H1 (cell line): ENCODE data around the gene ANKFY1. TPM values are rescaled to one million over a fixed set of nuclear protein-coding genes. Genes with fewer than 3 reads are reported as not detected.

Experiments used
- BACH1 ChIP-seq: IDR thresholded peaks from 2 replicates; pipeline ENCODE4 v1.6.1; 2012; ENCODE audit warnings: low read length, improper control_type of control experiment
- EGR1 ChIP-seq: IDR thresholded peaks from 2 replicates; pipeline ENCODE4 v1.6.1; 2011; ENCODE audit warnings: low read depth, low read length, borderline replicate concordance
- EZH2 ChIP-seq: fragments of 200-600 bp; sonication (generic); IDR thresholded peaks from 2 replicates; pipeline ENCODE4 v1.7.1; 2012; ENCODE audit warnings: low read depth, mild to moderate bottlenecking, moderate library complexity, low read length, inconsistent platforms; ENCODE audit not compliant: severe bottlenecking
- JUND ChIP-seq: IDR thresholded peaks from 2 replicates; pipeline ENCODE4 v1.6.1; 2011; ENCODE audit warnings: mild to moderate bottlenecking, improper control_type of control experiment, low read length
- NANOG ChIP-seq: IDR thresholded peaks from 2 replicates; pipeline ENCODE4 v1.6.1; 2011; ENCODE audit warnings: low read length, low read depth, mild to moderate bottlenecking, inconsistent platforms; ENCODE audit not compliant: insufficient read depth, poor library complexity, severe bottlenecking
- SAP30 ChIP-seq: fragments of 300-600 bp; sonication (generic); IDR thresholded peaks from 2 replicates; pipeline ENCODE4 v1.7.1; 2012; ENCODE audit warnings: low read length, moderate library complexity, mild to moderate bottlenecking, inconsistent platforms; ENCODE audit not compliant: insufficient read depth, insufficient replicate concordance
- TAF1 ChIP-seq: IDR thresholded peaks from 2 replicates; pipeline ENCODE4 v1.6.1; 2011; ENCODE audit warnings: mild to moderate bottlenecking, low read depth, low read length
- polyA plus RNA-seq, 7 experiments: library from polyadenylated mRNA; depleted of rRNA in 3 of 7; stranded (reverse) in 5 of 7; unstranded in 2 of 7; fragments of >200 nt in 5 of 7; fragments of 200-250 nt in 2 of 7; gene quantifications; 1 replicate in 5 of 7; 2 replicates in 1 of 7; 4 replicates in 1 of 7; pipeline versions ENCODE4 v1.2.1 to v1.2.3, GENCODE V29; 2011 to 2013; ENCODE audit warnings: missing spikeins in 2 of 7, mixed read lengths in 2 of 7
- total RNA-seq: library from RNA; stranded (reverse); fragmentation: NEBNext Ultra II Directional; extraction: Animal tissue kit (Norgen Biotek cat#: 25700); gene quantifications from 2 replicates; pipeline ENCODE4 v1.2.1, GENCODE V29; 2021
- TF ChIP-seq, protein P1 (sequence below): fragments of 300-600 bp; sonication (generic); IDR thresholded peaks from 2 replicates; pipeline ENCODE4 v1.7.1; 2012; ENCODE audit warnings: low read length, moderate library complexity, mild to moderate bottlenecking, inconsistent platforms; ENCODE audit not compliant: insufficient replicate concordance

The ANKFY1 gene
- total and polyA plus RNA-seq, 2 of the 8 experiments (the other 6 are each of a cell fraction or from before 2014, with no cell fraction given): 28.3 to 45.3 TPM

GRCh38 chr17:4130715-4131114 is 133.1 kb downstream of the ANKFY1 start (continued):
- TF ChIP-seq, protein P1, sequence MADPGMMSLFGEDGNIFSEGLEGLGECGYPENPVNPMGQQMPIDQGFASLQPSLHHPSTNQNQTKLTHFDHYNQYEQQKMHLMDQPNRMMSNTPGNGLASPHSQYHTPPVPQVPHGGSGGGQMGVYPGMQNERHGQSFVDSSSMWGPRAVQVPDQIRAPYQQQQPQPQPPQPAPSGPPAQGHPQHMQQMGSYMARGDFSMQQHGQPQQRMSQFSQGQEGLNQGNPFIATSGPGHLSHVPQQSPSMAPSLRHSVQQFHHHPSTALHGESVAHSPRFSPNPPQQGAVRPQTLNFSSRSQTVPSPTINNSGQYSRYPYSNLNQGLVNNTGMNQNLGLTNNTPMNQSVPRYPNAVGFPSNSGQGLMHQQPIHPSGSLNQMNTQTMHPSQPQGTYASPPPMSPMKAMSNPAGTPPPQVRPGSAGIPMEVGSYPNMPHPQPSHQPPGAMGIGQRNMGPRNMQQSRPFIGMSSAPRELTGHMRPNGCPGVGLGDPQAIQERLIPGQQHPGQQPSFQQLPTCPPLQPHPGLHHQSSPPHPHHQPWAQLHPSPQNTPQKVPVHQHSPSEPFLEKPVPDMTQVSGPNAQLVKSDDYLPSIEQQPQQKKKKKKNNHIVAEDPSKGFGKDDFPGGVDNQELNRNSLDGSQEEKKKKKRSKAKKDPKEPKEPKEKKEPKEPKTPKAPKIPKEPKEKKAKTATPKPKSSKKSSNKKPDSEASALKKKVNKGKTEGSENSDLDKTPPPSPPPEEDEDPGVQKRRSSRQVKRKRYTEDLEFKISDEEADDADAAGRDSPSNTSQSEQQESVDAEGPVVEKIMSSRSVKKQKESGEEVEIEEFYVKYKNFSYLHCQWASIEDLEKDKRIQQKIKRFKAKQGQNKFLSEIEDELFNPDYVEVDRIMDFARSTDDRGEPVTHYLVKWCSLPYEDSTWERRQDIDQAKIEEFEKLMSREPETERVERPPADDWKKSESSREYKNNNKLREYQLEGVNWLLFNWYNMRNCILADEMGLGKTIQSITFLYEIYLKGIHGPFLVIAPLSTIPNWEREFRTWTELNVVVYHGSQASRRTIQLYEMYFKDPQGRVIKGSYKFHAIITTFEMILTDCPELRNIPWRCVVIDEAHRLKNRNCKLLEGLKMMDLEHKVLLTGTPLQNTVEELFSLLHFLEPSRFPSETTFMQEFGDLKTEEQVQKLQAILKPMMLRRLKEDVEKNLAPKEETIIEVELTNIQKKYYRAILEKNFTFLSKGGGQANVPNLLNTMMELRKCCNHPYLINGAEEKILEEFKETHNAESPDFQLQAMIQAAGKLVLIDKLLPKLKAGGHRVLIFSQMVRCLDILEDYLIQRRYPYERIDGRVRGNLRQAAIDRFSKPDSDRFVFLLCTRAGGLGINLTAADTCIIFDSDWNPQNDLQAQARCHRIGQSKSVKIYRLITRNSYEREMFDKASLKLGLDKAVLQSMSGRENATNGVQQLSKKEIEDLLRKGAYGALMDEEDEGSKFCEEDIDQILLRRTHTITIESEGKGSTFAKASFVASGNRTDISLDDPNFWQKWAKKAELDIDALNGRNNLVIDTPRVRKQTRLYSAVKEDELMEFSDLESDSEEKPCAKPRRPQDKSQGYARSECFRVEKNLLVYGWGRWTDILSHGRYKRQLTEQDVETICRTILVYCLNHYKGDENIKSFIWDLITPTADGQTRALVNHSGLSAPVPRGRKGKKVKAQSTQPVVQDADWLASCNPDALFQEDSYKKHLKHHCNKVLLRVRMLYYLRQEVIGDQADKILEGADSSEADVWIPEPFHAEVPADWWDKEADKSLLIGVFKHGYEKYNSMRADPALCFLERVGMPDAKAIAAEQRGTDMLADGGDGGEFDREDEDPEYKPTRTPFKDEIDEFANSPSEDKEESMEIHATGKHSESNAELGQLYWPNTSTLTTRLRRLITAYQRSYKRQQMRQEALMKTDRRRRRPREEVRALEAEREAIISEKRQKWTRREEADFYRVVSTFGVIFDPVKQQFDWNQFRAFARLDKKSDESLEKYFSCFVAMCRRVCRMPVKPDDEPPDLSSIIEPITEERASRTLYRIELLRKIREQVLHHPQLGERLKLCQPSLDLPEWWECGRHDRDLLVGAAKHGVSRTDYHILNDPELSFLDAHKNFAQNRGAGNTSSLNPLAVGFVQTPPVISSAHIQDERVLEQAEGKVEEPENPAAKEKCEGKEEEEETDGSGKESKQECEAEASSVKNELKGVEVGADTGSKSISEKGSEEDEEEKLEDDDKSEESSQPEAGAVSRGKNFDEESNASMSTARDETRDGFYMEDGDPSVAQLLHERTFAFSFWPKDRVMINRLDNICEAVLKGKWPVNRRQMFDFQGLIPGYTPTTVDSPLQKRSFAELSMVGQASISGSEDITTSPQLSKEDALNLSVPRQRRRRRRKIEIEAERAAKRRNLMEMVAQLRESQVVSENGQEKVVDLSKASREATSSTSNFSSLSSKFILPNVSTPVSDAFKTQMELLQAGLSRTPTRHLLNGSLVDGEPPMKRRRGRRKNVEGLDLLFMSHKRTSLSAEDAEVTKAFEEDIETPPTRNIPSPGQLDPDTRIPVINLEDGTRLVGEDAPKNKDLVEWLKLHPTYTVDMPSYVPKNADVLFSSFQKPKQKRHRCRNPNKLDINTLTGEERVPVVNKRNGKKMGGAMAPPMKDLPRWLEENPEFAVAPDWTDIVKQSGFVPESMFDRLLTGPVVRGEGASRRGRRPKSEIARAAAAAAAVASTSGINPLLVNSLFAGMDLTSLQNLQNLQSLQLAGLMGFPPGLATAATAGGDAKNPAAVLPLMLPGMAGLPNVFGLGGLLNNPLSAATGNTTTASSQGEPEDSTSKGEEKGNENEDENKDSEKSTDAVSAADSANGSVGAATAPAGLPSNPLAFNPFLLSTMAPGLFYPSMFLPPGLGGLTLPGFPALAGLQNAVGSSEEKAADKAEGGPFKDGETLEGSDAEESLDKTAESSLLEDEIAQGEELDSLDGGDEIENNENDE: no peak
- TF ChIP-seq JUND (no peak), BACH1 (no peak), SAP30 (no peak), NANOG (no peak), EGR1 (no peak), EZH2 (no peak), TAF1 (no peak)
